SK-N-SH (cell line): Measurements from ENCODE around the gene KLRC2. TPM values are rescaled to one million over a fixed set of nuclear protein-coding genes. Genes with fewer than 3 reads are reported as not detected.
"Not testable (repeated sequence)": the region's sequence is repeated elsewhere in the genome, so short reads cannot be mapped to it uniquely, and the experiment has no call there.

Experiments used
- CTCF ChIA-PET: fragments of 300-600, 350-600 bp; formaldehyde crosslinking; extraction: SDS; loops from one replicate; lab custom pipeline; 2021; lab: Yijun Ruan, JAX
- POLR2A ChIA-PET: fragments of 350-600 bp; sonication (Branson Sonifier 250); formaldehyde crosslinking; extraction: SDS; loops from one replicate; lab custom pipeline; 2020; ENCODE audit warnings: antibody characterized with exemption, inconsistent platforms; lab: Yijun Ruan, JAX
- DNase-seq: peaks from one replicate; pipeline ENCODE4 v3.0.0; 2012
- H2AFZ ChIP-seq: fragments of 200-600 bp; sonication (generic); 2 replicates; pipeline ENCODE4 v1.8.1; 2016; ENCODE audit warnings: antibody characterized with exemption, mild to moderate bottlenecking, low read depth
- H3F3A ChIP-seq: fragments of 200-600 bp; sonication (generic); replicated peaks from 2 replicates; pipeline ENCODE3; 2016; ENCODE audit warnings: antibody characterized with exemption, mild to moderate bottlenecking; ENCODE audit not compliant: insufficient read depth
- H3K27ac ChIP-seq, 2 experiments: fragments of 200-500 bp in 1 of 2; fragments of 200-600 bp in 1 of 2; sonication (Bioruptor generic) in 1 of 2; sonication (generic), shearing (Covaris generic) in 1 of 2; 2 replicates each; pipeline versions ENCODE4 v1.5.1 to v1.6.1; 2014 to 2016; ENCODE audit warnings: low read depth in 2 of 2, inconsistent platforms in 1 of 2, low read length in 1 of 2, mild to moderate bottlenecking in 1 of 2, mixed read lengths in 1 of 2
- H3K27me3 ChIP-seq: fragments of 200-600 bp; sonication (generic), shearing (Covaris generic); 2 replicates; pipeline ENCODE4 v1.6.1; 2016; ENCODE audit warnings: mixed run types; ENCODE audit not compliant: insufficient read depth
- H3K36me3 ChIP-seq, 2 experiments: fragments of 200-500 bp in 1 of 2; fragments of 200-600 bp in 1 of 2; sonication (Bioruptor generic) in 1 of 2; sonication (generic) in 1 of 2; replicated peaks in 1 of 2; 2 replicates each; pipeline versions ENCODE3 to v1.5.1; 2014 to 2016; ENCODE audit warnings: low read length in 1 of 2, mild to moderate bottlenecking in 1 of 2; ENCODE audit not compliant: insufficient read depth in 2 of 2, control insufficient read depth in 1 of 2
- H3K4me1 ChIP-seq, 2 experiments: fragments of 200-500 bp in 1 of 2; fragments of 200-600 bp in 1 of 2; sonication (Bioruptor generic) in 1 of 2; sonication (generic), shearing (Covaris generic) in 1 of 2; 2 replicates each; pipeline versions ENCODE4 v1.5.1 to v1.6.1; 2014 to 2016; ENCODE audit warnings: low read depth in 1 of 2, low read length in 1 of 2, mixed run types in 1 of 2; ENCODE audit not compliant: insufficient read depth in 2 of 2, control insufficient read depth in 1 of 2
- H3K4me2 ChIP-seq: fragments of 200-600 bp; sonication (generic), shearing (Covaris generic); 2 replicates; pipeline ENCODE4 v1.6.1; 2017; ENCODE audit warnings: mixed run types
- H3K4me3 ChIP-seq, 2 experiments: fragments of 200-500 bp in 1 of 2; fragments of 200-600 bp in 1 of 2; sonication (Bioruptor generic) in 1 of 2; sonication (generic), shearing (Covaris generic) in 1 of 2; 2 replicates each; pipeline versions ENCODE4 v1.5.1 to v1.8.1; 2014 to 2016; ENCODE audit warnings: low read depth in 2 of 2, inconsistent platforms in 1 of 2, low read length in 1 of 2, mild to moderate bottlenecking in 1 of 2, mixed read lengths in 1 of 2, moderate library complexity in 1 of 2
- H3K79me2 ChIP-seq: fragments of 200-600 bp; sonication (generic); 2 replicates; pipeline ENCODE4 v1.8.1; 2017; ENCODE audit warnings: mild to moderate bottlenecking; ENCODE audit not compliant: insufficient read depth
- H3K9ac ChIP-seq: fragments of 200-600 bp; sonication (generic); 2 replicates; pipeline ENCODE4 v1.6.1; 2017; ENCODE audit warnings: mixed run types
- H3K9me2 ChIP-seq: fragments of 200-600 bp; sonication (generic); 2 replicates; pipeline ENCODE4 v1.6.1; 2017; ENCODE audit warnings: mixed run types
- H3K9me3 ChIP-seq: fragments of 200-600 bp; sonication (generic); 2 replicates; pipeline ENCODE4 v1.6.1; 2017; ENCODE audit warnings: mixed run types, mild to moderate bottlenecking, moderate library complexity
- H4K20me1 ChIP-seq: fragments of 200-600 bp; sonication (generic); 2 replicates; pipeline ENCODE4 v1.6.1; 2017; ENCODE audit warnings: mild to moderate bottlenecking, mixed run types; ENCODE audit not compliant: insufficient read depth
- ELF1 ChIP-seq: IDR thresholded peaks from 2 replicates; pipeline ENCODE4 v1.4.0; 2012
- EZH2phosphoT487 ChIP-seq: fragments of 200-600 bp; sonication (generic); IDR thresholded peaks from 2 replicates; pipeline ENCODE4 v1.6.1; 2017; ENCODE audit warnings: low read depth, mixed run types, mild to moderate bottlenecking, antibody characterized with exemption, moderate library complexity, borderline replicate concordance
- GABPA ChIP-seq: IDR thresholded peaks from 2 replicates; pipeline ENCODE4 v1.4.0; 2012; ENCODE audit warnings: low read depth, mild to moderate bottlenecking
- IRF3 ChIP-seq: fragments of 150-350 bp; IDR thresholded peaks from 2 replicates; pipeline ENCODE4 v1.6.1; 2016; ENCODE audit warnings: mild to moderate bottlenecking, low read depth, low read length
- MXI1 ChIP-seq: IDR thresholded peaks from 2 replicates; pipeline ENCODE4 v1.6.1; 2012; ENCODE audit warnings: mild to moderate bottlenecking, low read depth, low read length, improper control_type of control experiment
- NFIC ChIP-seq: IDR thresholded peaks from 2 replicates; pipeline ENCODE4 v1.4.0; 2012; ENCODE audit warnings: borderline replicate concordance
- PBX3 ChIP-seq: IDR thresholded peaks from 2 replicates; pipeline ENCODE4; 2012
- RCOR1 ChIP-seq: fragments of 150-350 bp; IDR thresholded peaks from 2 replicates; pipeline ENCODE4 v1.6.1; 2017; ENCODE audit warnings: antibody characterized with exemption, low read length
- RFX5 ChIP-seq: IDR thresholded peaks from 2 replicates; pipeline ENCODE4 v1.6.1; 2012; ENCODE audit warnings: mild to moderate bottlenecking, improper control_type of control experiment, low read length
- TEAD4 ChIP-seq: IDR thresholded peaks from 2 replicates; pipeline ENCODE4 v1.4.0; 2012; ENCODE audit warnings: mild to moderate bottlenecking, borderline replicate concordance; ENCODE audit not compliant: insufficient read depth
- USF2 ChIP-seq: fragments of 150-350 bp; IDR thresholded peaks from 2 replicates; pipeline ENCODE4 v1.6.1; 2017; ENCODE audit warnings: antibody characterized with exemption, low read length, low read depth, borderline replicate concordance
- WGBS: methylation state at CpG from one replicate; pipeline ENCODE4 v1.1.6; 2017; ENCODE audit warnings: low lambda C conversion rate; 5-methylcytosine and 5-hydroxymethylcytosine counted together
- polyA plus RNA-seq, 3 experiments: library from polyadenylated mRNA; depleted of rRNA; stranded (reverse); fragments of >200 nt; gene quantifications; 2 replicates each; pipeline ENCODE4 v1.2.3, GENCODE V29; 2012

KLRC2 gene
- polyA plus RNA-seq, 1 of the 3 experiments (the other 2 are of a cell fraction), result not detected

- H3K9me2 ChIP-seq, H3K4me1 ChIP-seq, H4K20me1 ChIP-seq, H2AFZ ChIP-seq, H3K27me3 ChIP-seq, H3K36me3 ChIP-seq, POLR2A ChIA-PET, H3F3A ChIP-seq, DNase-seq, H3K27ac ChIP-seq, H3K4me2 ChIP-seq, H3K4me3 ChIP-seq, H3K9ac ChIP-seq, H3K79me2 ChIP-seq, H3K9me3 ChIP-seq: not testable (repeated sequence)
- CTCF ChIA-PET, result interaction anchor here (0.7 kb wide), 1 partner anchor 1118 kb away, joined by 3 read pairs; no protein-coding TSS in a partner anchor
- WGBS, result 52% methylated on average over 7 of the region's 7 CpGs
These were observed 44.8 kb downstream of the KLRC2 start for GRCh38 chr12:10390991-10391390.

GRCh38 chr12:10389904-10390303, 45.9 kb downstream of the KLRC2 start, which contains the start of gene KLRK1:
TSS of gene KLRK1 (minus strand) at chr12:10390041. CDS start at chr12:10388810, 1,231 bp downstream.
- no peak within 1 kb of the TSS for H2AFZ ChIP-seq
- no peaks in the 10 kb centered on the region for H3K79me2 ChIP-seq
- no peak for DNase-seq
- no peaks in the 10 kb centered on the region; the same call in 1 of the 2 replicates for H3K27me3 ChIP-seq
- ChIA-PET CTCF (no interaction called here), POLR2A (no interaction called here)
- no peak within 1 kb of the TSS for H3K27ac ChIP-seq
- H3K36me3 ChIP-seq, result no peaks in the 10 kb centered on the region
- H3K9ac ChIP-seq, result no peak within 1 kb of the TSS
- no peak within 1 kb of the TSS for H3K4me2 ChIP-seq
- H3K9me3 ChIP-seq, result no peaks in the 10 kb centered on the region
- no peaks in the 10 kb centered on the region for H3K4me1 ChIP-seq
- no peaks in the 10 kb centered on the region for H3F3A ChIP-seq
- no peak for TF ChIP-seq RFX5
- no peak for TF ChIP-seq RCOR1
- TF ChIP-seq TEAD4, result no peak
- no peak for TF ChIP-seq MXI1
- TF ChIP-seq IRF3, result no peak
- no peak for TF ChIP-seq GABPA
- no peak for TF ChIP-seq USF2
- TF ChIP-seq EZH2phosphoT487, result no peak
- TF ChIP-seq PBX3, result no peak
- TF ChIP-seq ELF1, result no peak
- TF ChIP-seq NFIC, result no peak
- H4K20me1 ChIP-seq, result no peaks in the 10 kb centered on the region
- H3K9me2 ChIP-seq, result no peaks in the 10 kb centered on the region
- 14% methylated on average over 1 of the region's 1 CpG for WGBS
- H3K4me3 ChIP-seq, result no peak within 1 kb of the TSS
